ENCODE data around the gene CAMKV. TPM values are rescaled to one million over a fixed set of nuclear protein-coding genes. Genes with fewer than 3 reads are reported as not detected.
"Not testable (repeated sequence)": the region's sequence is repeated elsewhere in the genome, so short reads cannot be mapped to it uniquely, and the experiment has no call there.

Gene CAMKV
- total RNA-seq, 2 experiments from 2014 or later = not detected

DNA sequence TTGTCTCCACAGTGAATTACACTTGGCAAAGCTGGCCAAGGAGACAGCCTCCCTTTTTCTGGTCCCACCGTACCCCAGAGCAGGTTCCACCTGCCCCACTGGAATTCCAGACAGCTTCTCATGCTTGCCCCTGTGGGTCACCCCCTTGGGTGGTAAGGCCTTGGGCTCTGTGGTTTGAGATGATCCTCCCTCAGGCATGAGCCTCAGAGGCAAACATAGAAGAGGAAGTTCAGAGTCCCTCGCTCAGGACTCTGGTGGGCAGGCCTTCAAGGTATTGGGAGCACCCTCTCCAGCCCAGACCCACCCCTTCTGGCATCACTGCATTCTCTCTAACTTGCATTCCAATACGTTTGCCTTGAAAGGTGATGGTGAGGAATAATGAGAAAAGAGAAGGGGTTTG, 38.4 kb downstream of the CAMKV start:
- ChIA-PET CTCF (interaction anchor here (0.7 kb wide), 1 partner anchor 27 kb away, joined by 3 read pairs; no protein-coding TSS in a partner anchor), POLR2A (interaction anchor here (1.0 kb wide), 1 partner anchor 28 kb away, joined by 4 read pairs; the partner anchor contains the start of gene INKA1)
- H3K4me1 Mint-ChIP-seq = no peaks in the 10 kb centered on the region
- H3K9me3 Mint-ChIP-seq = no peaks in the 10 kb centered on the region
- peaks cover 32% of the 10 kb centered on the region for H3K36me3 Mint-ChIP-seq (ENCODE audit: low read depth)
- no peak overlapping the region for H3K27ac Mint-ChIP-seq
- no peaks in the 10 kb centered on the region for H3K27me3 Mint-ChIP-seq
- DNase-seq = no peak
- no peak overlapping the region for H3K4me3 Mint-ChIP-seq

DNA sequence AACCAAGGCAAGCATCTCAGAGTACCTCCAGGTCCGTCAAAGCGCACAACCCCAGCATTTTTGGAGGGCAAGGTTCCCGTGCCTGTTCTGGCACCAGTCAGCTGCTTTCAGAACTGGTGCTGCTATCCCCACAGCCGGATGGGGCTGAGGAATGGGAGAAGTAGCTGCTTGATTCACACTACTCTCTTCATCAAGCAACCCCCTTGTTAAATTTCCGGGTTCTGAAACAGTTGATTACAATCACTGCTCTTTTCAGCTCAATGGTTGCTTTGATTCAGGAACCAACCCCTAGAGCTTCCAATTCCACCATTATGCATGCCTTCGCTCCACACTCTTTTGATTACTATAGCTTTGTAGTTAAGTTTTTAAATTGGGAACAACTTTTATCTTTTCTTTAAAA, 43.7 kb downstream of the CAMKV start:
- no peaks in the 10 kb centered on the region for H3K4me1 Mint-ChIP-seq
- no peaks in the 10 kb centered on the region for H3K27me3 Mint-ChIP-seq
- ChIA-PET POLR2A (interaction anchor here (0.7 kb wide), 1 partner anchor 13 kb away, joined by 3 read pairs; no protein-coding TSS in a partner anchor), CTCF (interaction anchor here (0.7 to 2.8 kb wide), 3 partner anchors 13 to 23 kb away, joined by 3 to 19 read pairs (median 7); partner anchors contain the start of gene INKA1)
- H3K36me3 Mint-ChIP-seq (ENCODE audit: low read depth) = peaks cover 15% of the 10 kb centered on the region
- H3K4me3 Mint-ChIP-seq = no peak overlapping the region
- no peak for DNase-seq
- H3K9me3 Mint-ChIP-seq = no peaks in the 10 kb centered on the region
- H3K27ac Mint-ChIP-seq = no peak overlapping the region

DNA sequence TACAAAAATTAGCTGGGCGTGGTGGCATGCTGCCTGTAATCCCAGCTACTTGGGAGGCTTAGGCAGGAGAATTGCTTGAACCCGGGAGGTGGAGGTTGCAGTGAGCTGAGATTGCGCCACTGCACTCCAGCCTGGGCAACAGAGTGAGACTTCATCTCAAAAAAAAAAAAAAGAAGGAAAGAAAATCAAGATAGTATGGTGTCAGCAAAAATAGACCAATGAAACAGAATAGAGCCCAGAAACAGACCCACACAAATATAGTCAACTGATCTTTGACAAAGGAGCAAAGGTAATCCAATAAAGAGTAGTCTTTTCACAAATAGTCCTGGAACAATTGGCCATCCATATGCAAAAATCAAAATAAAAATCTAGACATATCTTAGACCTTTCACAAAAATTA, 46.6 kb downstream of the CAMKV start:
- DNase-seq; H3K4me1 Mint-ChIP-seq; H3K27ac Mint-ChIP-seq; H3K36me3 Mint-ChIP-seq (ENCODE audit: low read depth); H3K9me3 Mint-ChIP-seq; H3K4me3 Mint-ChIP-seq; H3K27me3 Mint-ChIP-seq; POLR2A ChIA-PET: not testable (repeated sequence)
- CTCF ChIA-PET = interaction anchor here (1.2 kb wide), 1 partner anchor 15 kb away, joined by 6 read pairs; no protein-coding TSS in a partner anchor

DNA sequence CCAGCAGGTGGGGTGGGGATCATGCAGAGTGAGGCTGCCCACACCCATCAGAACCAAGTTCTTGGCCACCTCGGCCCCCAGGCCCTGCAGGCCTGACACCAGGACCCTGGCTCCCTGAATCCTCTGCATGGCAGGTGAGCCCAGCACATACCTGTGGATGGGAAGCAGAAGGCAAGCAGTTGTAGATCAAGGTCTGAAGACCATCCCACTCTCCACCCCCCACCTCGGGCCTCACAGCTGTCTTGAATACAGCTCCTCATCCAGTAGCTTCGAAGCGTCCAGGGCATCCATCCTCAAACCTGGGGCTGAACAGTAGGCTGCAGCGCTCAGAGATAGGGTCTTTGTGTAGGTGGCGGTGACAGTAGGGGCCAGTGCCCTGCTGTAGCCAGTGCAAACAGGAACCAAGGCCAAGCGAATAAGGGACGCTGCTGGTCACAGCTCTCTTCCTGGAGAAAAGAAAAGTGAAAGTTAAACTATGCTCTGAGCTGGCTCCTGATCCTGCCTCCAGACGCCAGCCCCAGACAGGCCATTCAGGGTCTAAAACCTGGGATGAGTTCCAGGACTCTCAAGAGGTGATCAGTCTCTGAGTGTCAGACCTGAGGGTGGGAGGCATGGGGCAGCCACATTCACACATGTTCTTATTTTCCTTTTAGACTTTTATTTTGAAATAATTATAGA, 56.1 kb downstream of the CAMKV start, which contains the start of gene UBA7:
TSS of gene UBA7 (minus strand) at position 457 of the 678 bp plus-strand sequence. CDS start at position 291, 166 bp downstream.
- H3K4me3 Mint-ChIP-seq = peak within 1 kb of the TSS; percentile 96
- ChIA-PET CTCF (interaction anchor here (0.6 to 4.6 kb wide), 8 partner anchors 10 to 433 kb away, joined by 3 to 43 read pairs (median 4); partner anchors contain the start of genes CDHR4, INKA1 and TCTA), POLR2A (interaction anchor here (0.7 to 4.1 kb wide), 8 partner anchors 10 to 127 kb away, joined by 3 to 54 read pairs (median 4); partner anchors contain the start of genes INKA1, IP6K1, RBM6 and TRAIP)
- peaks cover 29% of the 10 kb centered on the region for H3K36me3 Mint-ChIP-seq (ENCODE audit: low read depth)
- H3K4me1 Mint-ChIP-seq = peaks cover 31% of the 10 kb centered on the region
- peak; percentile 51 for DNase-seq
- peak within 1 kb of the TSS; percentile 93 for H3K27ac Mint-ChIP-seq
- H3K27me3 Mint-ChIP-seq = no peaks in the 10 kb centered on the region
- no peaks in the 10 kb centered on the region for H3K9me3 Mint-ChIP-seq

DNA sequence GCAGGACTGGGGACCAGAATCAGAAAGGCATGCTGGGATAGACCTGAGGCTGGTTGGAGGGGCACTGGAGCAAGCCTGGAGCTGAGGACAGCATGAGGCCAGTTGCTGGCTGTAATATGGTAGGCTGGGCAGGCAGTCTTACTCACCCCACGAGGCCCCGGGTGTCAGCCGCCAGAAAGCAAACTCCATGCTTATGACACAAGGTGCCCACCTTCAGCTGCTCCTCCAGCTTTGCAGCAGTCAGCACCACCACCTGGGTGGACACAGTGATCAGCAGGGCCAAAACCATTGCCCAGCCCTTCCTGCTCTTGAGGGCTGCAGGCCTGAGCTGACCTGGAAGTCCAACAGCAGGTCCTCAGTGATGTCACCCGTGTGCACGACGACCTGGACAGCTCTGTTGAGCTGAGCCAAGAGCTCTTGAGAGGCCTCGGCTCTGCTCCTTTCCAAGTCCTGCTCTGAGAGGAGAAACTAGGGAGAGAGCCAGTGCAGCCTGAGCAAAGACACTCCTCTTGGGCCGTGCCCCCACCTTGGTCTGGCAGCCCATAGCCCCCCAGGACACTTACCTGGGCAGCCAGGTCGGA, 56.7 kb downstream of the CAMKV start:
- H3K4me1 Mint-ChIP-seq = peaks cover 31% of the 10 kb centered on the region
- H3K27ac Mint-ChIP-seq = peak overlapping the region; percentile 93
- DNase-seq = no peak
- peaks cover 34% of the 10 kb centered on the region for H3K36me3 Mint-ChIP-seq (ENCODE audit: low read depth)
- no peaks in the 10 kb centered on the region for H3K27me3 Mint-ChIP-seq
- H3K9me3 Mint-ChIP-seq = no peaks in the 10 kb centered on the region
- CTCF ChIA-PET = interaction anchor here (0.6 to 4.6 kb wide), 8 partner anchors 9 to 434 kb away, joined by 3 to 43 read pairs (median 4); partner anchors contain the start of genes CDHR4, INKA1 and TCTA
- peak overlapping the region; percentile 96 for H3K4me3 Mint-ChIP-seq
- POLR2A ChIA-PET = interaction anchor here (0.7 to 4.1 kb wide), 9 partner anchors 9 to 127 kb away, joined by 3 to 54 read pairs (median 4); partner anchors contain the start of genes GMPPB, INKA1, IP6K1 and RBM6

Other genes with a start within 250 kb of the CAMKV start
- 100 to 1,000 TPM; 132 to 136 TPM for gene APEH, start 195.6 kb downstream of the CAMKV start, total RNA-seq
- gene MST1, start 180.4 kb downstream of the CAMKV start, total RNA-seq = 10 to 100 TPM in 1 of 2 experiments, 1 to 10 TPM in 1; 8.6 to 12.4 TPM
- 10 to 100 TPM; 35.5 to 38.3 TPM for gene RNF123, start 180.3 kb downstream of the CAMKV start, total RNA-seq
- under 1 TPM; 0.23 to 0.28 TPM for gene AMIGO3, start 150.2 kb downstream of the CAMKV start, total RNA-seq
- 10 to 100 TPM; 48.2 to 49.0 TPM for gene GMPPB, start 146.0 kb downstream of the CAMKV start, total RNA-seq
- gene IP6K1, start 83.4 kb downstream of the CAMKV start, total RNA-seq = 10 to 100 TPM; 38.8 to 39.2 TPM
- not detected for gene CDHR4, start 70.0 kb downstream of the CAMKV start, total RNA-seq
- under 1 TPM; 0.20 to 0.48 TPM for gene INKA1, start 66.6 kb downstream of the CAMKV start, total RNA-seq
- 100 to 1,000 TPM; 179 to 182 TPM for gene UBA7, start 56.0 kb downstream of the CAMKV start, total RNA-seq
- 10 to 100 TPM; 19.3 to 21.0 TPM for gene TRAIP, start 13.3 kb downstream of the CAMKV start, total RNA-seq
- 1 to 10 TPM; 1.5 to 2.6 TPM for gene MST1R, start 34.0 kb upstream of the CAMKV start, total RNA-seq
- gene MON1A, start 59.9 kb upstream of the CAMKV start, total RNA-seq = 10 to 100 TPM in 1 of 2 experiments, 1 to 10 TPM in 1; 9.7 to 10.3 TPM
- 10 to 100 TPM; 88.0 to 90.3 TPM for gene RBM6, start 70.2 kb upstream of the CAMKV start, total RNA-seq
- 100 to 1,000 TPM; 157 to 169 TPM for gene RBM5, start 219.0 kb upstream of the CAMKV start, total RNA-seq

Measured in activated CD4-positive, alpha-beta memory T cell treated with anti-CD3 and anti-CD28 coated beads, Interleukin-2, amount 10 ng/mL, durations not matched to agents 7 days and 5 days (primary cell).